DMS114 treated with DMSO at 0.1 percent for 48 hours (cell line): ENCODE results near the gene ADGRV1.
"Not testable (repeated sequence)": the region's sequence is repeated elsewhere in the genome, so short reads cannot be mapped to it uniquely, and the experiment has no call there.

Experiments
- DNase-seq: peaks from one replicate; lab custom pipeline; 2025; ENCODE audit not compliant: unreplicated experiment; lab: John Stamatoyannopoulos, UW

The ADGRV1 gene

GRCh38 chr5:91018200-91018599 is 459.6 kb downstream of the ADGRV1 start:
- no peak for DNase-seq

- no peak for DNase-seq
Measured at GRCh38 chr5:91018712-91019371, 460.2 kb downstream of the ADGRV1 start.

- DNase-seq, result no peak
Measured at GRCh38 chr5:91020065-91020800, 461.6 kb downstream of the ADGRV1 start.

GRCh38 chr5:91022518-91022917 is 463.9 kb downstream of the ADGRV1 start:
- DNase-seq, result no peak

- no peak for DNase-seq
Measured at GRCh38 chr5:91024206-91024605, 465.6 kb downstream of the ADGRV1 start.

- DNase-seq, result no peak
Measured at GRCh38 chr5:91024727-91025126, 466.1 kb downstream of the ADGRV1 start.

GRCh38 chr5:91025449-91025848 is 466.9 kb downstream of the ADGRV1 start:
- DNase-seq, result no peak

GRCh38 chr5:91025956-91026355 is 467.4 kb downstream of the ADGRV1 start:
- DNase-seq, result no peak

GRCh38 chr5:91026466-91026865 is 467.9 kb downstream of the ADGRV1 start:
- DNase-seq, result no peak

GRCh38 chr5:91027405-91028139 is 469.0 kb downstream of the ADGRV1 start:
- DNase-seq, result no peak

GRCh38 chr5:91028499-91028956 is 469.9 kb downstream of the ADGRV1 start:
- DNase-seq, result no peak

GRCh38 chr5:91030521-91031401 is 472.2 kb downstream of the ADGRV1 start:
- DNase-seq, result no peak

GRCh38 chr5:91031402-91031752 is 472.8 kb downstream of the ADGRV1 start:
- no peak for DNase-seq

GRCh38 chr5:91032125-91032524 is 473.5 kb downstream of the ADGRV1 start:
- DNase-seq, result no peak

GRCh38 chr5:91033370-91033769 is 474.8 kb downstream of the ADGRV1 start:
- DNase-seq, result no peak

- DNase-seq, result no peak
Measured at GRCh38 chr5:91038180-91038808, 479.7 kb downstream of the ADGRV1 start.

GRCh38 chr5:91041132-91041531 is 482.5 kb downstream of the ADGRV1 start:
- not testable (repeated sequence) for DNase-seq

- DNase-seq, result no peak
Measured at GRCh38 chr5:91042247-91042935, 483.8 kb downstream of the ADGRV1 start.

- no peak for DNase-seq
Measured at GRCh38 chr5:91042936-91043255, 484.3 kb downstream of the ADGRV1 start.

GRCh38 chr5:91048073-91048472 is 489.5 kb downstream of the ADGRV1 start:
- no peak for DNase-seq
